ENCODE results near the gene TMEM225B. TPM values are rescaled to one million over a fixed set of nuclear protein-coding genes. Genes with fewer than 3 reads are reported as not detected.

Gene TMEM225B
- total RNA-seq, 1 experiment from 2014 or later, result 3.1 TPM

DNA sequence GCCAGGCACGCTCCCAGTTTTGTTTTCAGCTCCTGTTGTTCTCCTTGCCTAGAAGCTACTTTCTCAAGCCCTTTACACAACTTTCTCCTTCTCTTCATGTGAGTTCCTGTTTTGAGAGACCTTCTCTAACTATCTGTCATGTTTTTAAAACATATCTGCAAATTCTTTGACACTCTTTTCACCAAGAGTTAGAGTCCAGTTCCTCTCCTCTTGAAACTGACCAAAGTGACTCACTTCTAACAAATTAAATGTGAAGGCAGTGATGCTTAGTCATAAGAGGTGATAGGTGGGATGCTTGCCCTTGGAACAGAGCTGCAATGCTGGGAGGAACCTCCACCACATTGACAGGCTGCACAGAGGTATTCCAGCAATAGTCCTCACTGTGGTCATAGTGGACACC is 44.0 kb downstream of the TMEM225B start:
- H3K27me3 ChIP-seq (ENCODE audit: insufficient read depth, low read length), result no peaks in the 10 kb centered on the region
- DNase-seq (ENCODE audit: low read depth, low spot score) (no peak), ATAC-seq (no peak)
- H3K9me3 ChIP-seq (ENCODE audit: control insufficient read depth in 1 of 2, insufficient read depth in 1 of 2, low read depth in 1 of 2, low read length in 2 of 2), result no peaks in the 10 kb centered on the region
- no peak overlapping the region for H3K4me2 ChIP-seq (ENCODE audit: low read length)
- H4K20me1 ChIP-seq (ENCODE audit: insufficient read depth), result no peaks in the 10 kb centered on the region
- ChIA-PET POLR2A (no interaction called here), CTCF (no interaction called here), RAD21 (ENCODE audit: low non-redundant PET in 1 of 2, low total read pairs in 2 of 2, uncharacterized antibody in 2 of 2, unreplicated experiment in 2 of 2) (no interaction called here)
- BruUV-seq (replicated peaks), result no TSS peak
- H3K79me2 ChIP-seq (ENCODE audit: insufficient read depth, low read length), result no peaks in the 10 kb centered on the region
- H3K9me2 ChIP-seq (ENCODE audit: insufficient read depth), result no peaks in the 10 kb centered on the region
- H3K4me1 ChIP-seq (ENCODE audit: control insufficient read depth in 1 of 2, insufficient read depth in 2 of 2, low read length in 2 of 2), result no peaks in the 10 kb centered on the region
- H2AFZ ChIP-seq (ENCODE audit: low read depth, low read length, poor library complexity, severe bottlenecking), result no peak overlapping the region
- no peak overlapping the region for H3K27ac ChIP-seq (ENCODE audit: low read depth, low read length)
- H3K36me3 ChIP-seq (ENCODE audit: control insufficient read depth in 1 of 2, insufficient read depth in 2 of 2, low read length in 2 of 2), result no peaks in the 10 kb centered on the region
- H3K9ac ChIP-seq (ENCODE audit: low read length), result no peak overlapping the region
- TF ChIP-seq EGR1 (IDR thresholded peaks at IDR 0.05; ENCODE audit: low read depth) (no peak), POLR2AphosphoS5 (IDR thresholded peaks at IDR 0.05; ENCODE audit: low read depth, low read length) (no peak), ZFX (IDR thresholded peaks at IDR 0.05) (no peak), SIN3A (IDR thresholded peaks at IDR 0.05; ENCODE audit: low read depth) (no peak), FOSL1 (IDR thresholded peaks at IDR 0.05; ENCODE audit: low read depth) (no peak), JUND (IDR thresholded peaks at IDR 0.05) (no peak), EZH2 (IDR thresholded peaks at IDR 0.05) (no peak), YY1 (IDR thresholded peaks at IDR 0.05; ENCODE audit: extremely low read depth, insufficient replicate concordance, low read depth, low read length) (no peak), TCF7L2 (IDR thresholded peaks at IDR 0.05; ENCODE audit: borderline replicate concordance, extremely low read depth, insufficient read depth, insufficient read length) (no peak), RAD21 (IDR thresholded peaks at IDR 0.05; ENCODE audit: low read depth) (no peak), EZH2phosphoT487 (IDR thresholded peaks at IDR 0.05; ENCODE audit: borderline replicate concordance) (no peak), SP1 (IDR thresholded peaks at IDR 0.05; ENCODE audit: low read depth) (no peak), CEBPB (IDR thresholded peaks at IDR 0.05; ENCODE audit: low read depth) (no peak)
- TF ChIP-seq, protein P1, sequence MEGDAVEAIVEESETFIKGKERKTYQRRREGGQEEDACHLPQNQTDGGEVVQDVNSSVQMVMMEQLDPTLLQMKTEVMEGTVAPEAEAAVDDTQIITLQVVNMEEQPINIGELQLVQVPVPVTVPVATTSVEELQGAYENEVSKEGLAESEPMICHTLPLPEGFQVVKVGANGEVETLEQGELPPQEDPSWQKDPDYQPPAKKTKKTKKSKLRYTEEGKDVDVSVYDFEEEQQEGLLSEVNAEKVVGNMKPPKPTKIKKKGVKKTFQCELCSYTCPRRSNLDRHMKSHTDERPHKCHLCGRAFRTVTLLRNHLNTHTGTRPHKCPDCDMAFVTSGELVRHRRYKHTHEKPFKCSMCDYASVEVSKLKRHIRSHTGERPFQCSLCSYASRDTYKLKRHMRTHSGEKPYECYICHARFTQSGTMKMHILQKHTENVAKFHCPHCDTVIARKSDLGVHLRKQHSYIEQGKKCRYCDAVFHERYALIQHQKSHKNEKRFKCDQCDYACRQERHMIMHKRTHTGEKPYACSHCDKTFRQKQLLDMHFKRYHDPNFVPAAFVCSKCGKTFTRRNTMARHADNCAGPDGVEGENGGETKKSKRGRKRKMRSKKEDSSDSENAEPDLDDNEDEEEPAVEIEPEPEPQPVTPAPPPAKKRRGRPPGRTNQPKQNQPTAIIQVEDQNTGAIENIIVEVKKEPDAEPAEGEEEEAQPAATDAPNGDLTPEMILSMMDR (IDR thresholded peaks at IDR 0.05 in 2 of 3, conservative IDR thresholded peaks at IDR 0.05 in 1 of 3; ENCODE audit: borderline replicate concordance in 1 of 3, insufficient read depth in 1 of 3, low read depth in 2 of 3, low read length in 2 of 3), result no peak
- TF ChIP-seq, protein P2, sequence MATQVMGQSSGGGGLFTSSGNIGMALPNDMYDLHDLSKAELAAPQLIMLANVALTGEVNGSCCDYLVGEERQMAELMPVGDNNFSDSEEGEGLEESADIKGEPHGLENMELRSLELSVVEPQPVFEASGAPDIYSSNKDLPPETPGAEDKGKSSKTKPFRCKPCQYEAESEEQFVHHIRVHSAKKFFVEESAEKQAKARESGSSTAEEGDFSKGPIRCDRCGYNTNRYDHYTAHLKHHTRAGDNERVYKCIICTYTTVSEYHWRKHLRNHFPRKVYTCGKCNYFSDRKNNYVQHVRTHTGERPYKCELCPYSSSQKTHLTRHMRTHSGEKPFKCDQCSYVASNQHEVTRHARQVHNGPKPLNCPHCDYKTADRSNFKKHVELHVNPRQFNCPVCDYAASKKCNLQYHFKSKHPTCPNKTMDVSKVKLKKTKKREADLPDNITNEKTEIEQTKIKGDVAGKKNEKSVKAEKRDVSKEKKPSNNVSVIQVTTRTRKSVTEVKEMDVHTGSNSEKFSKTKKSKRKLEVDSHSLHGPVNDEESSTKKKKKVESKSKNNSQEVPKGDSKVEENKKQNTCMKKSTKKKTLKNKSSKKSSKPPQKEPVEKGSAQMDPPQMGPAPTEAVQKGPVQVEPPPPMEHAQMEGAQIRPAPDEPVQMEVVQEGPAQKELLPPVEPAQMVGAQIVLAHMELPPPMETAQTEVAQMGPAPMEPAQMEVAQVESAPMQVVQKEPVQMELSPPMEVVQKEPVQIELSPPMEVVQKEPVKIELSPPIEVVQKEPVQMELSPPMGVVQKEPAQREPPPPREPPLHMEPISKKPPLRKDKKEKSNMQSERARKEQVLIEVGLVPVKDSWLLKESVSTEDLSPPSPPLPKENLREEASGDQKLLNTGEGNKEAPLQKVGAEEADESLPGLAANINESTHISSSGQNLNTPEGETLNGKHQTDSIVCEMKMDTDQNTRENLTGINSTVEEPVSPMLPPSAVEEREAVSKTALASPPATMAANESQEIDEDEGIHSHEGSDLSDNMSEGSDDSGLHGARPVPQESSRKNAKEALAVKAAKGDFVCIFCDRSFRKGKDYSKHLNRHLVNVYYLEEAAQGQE (IDR thresholded peaks at IDR 0.05; ENCODE audit: low read depth), result no peak
- TF ChIP-seq, protein P3, sequence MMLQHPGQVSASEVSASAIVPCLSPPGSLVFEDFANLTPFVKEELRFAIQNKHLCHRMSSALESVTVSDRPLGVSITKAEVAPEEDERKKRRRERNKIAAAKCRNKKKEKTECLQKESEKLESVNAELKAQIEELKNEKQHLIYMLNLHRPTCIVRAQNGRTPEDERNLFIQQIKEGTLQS (IDR thresholded peaks at IDR 0.05), result no peak
- H3K4me3 ChIP-seq (replicated peaks in 1 of 2; ENCODE audit: low read depth in 1 of 2, low read length in 2 of 2), result no peak overlapping the region
- intact Hi-C loops (cut with micrococcal nuclease), result no loop called here
